Right renal pelvis (tissue), 4 donors: Measurements from ENCODE around the gene EXOC6B. TPM values are rescaled to one million over a fixed set of nuclear protein-coding genes. Genes with fewer than 3 reads are reported as not detected.

Experiments
- DNase-seq, 4 donors: peaks; one replicate each; pipeline ENCODE4 v3.0.0-alpha.2; 2013; ENCODE audit warnings: low read depth in 4 of 4, low spot score in 3 of 4, missing footprints in 1 of 4
- polyA plus RNA-seq, 4 donors: library from polyadenylated mRNA; unstranded; fragments of 120-200 nt; gene quantifications; one replicate each; pipeline ENCODE4 v1.2.1, GENCODE V29; 2013; ENCODE audit not compliant: insufficient read length in 4 of 4

The EXOC6B gene
- polyA plus RNA-seq = 10 to 100 TPM; 20.8 to 25.5 (median 23.7) TPM

DNA sequence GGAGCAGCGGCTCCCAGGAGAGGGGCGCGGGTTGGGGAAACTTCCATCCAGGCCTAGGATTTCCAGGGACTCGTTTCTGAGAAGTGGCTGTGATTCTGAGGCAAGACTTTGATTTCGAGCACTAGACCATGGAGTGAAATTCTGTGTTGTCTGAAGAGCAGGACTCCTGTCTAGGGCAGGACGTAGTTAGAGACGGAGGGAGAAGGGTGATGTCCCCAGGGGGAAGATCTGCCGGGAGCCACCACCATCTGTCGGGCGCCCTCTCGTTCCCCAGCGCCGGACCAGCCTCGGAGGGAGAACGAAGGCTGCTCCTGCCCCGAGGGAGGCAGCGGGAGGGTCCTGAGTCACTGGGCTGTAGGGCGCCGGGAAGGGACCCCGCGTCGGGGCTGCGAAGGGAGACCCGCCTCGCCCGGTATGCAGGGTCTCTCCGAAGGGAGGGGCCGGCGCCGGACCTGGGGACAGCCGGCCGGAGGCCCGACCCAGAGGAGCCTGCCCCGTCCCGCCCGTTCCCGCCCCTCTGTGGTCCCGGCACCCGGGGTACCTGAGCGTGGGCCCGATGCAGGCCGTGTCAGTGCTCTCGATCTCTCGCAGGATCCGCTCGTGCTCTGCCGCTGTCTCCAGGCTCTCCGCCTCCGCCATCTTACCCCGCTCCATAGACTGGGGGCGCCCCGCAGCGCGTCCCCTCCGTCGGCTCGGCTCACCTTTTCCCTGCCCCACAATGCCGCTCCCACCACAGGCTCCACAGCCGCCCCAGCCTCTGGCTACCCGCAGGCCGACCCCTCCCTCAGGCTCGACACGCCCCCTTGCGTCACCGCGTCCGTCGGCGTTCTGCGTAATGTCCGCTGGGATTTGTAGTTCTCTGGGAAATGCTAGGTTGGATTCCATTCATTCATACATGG lies at the start of gene EXOC6B:
TSS of gene EXOC6B (minus strand) at position 777 of the 899 bp plus-strand sequence.
- DNase-seq = peak; percentile 85 to 94 (median 86)

GRCh38 chr2:72871880-72872279 lies 46.0 kb upstream of the EXOC6B start:
- no peak for DNase-seq

- no peak for DNase-seq
These were observed 45.2 kb upstream of the EXOC6B start for GRCh38 chr2:72871060-72871459.

- no peak for DNase-seq
These were observed 38.7 kb upstream of the EXOC6B start for GRCh38 chr2:72864500-72864899.

- DNase-seq = no peak
These were observed 37.2 kb upstream of the EXOC6B start for GRCh38 chr2:72863046-72863445.

GRCh38 chr2:72862239-72862988 lies 36.6 kb upstream of the EXOC6B start:
- DNase-seq = peak; percentile 78 to 93 (median 82)

GRCh38 chr2:72859831-72860262 lies 34.0 kb upstream of the EXOC6B start:
- peak; percentile 39 to 55 (median 48) for DNase-seq

GRCh38 chr2:72851333-72851732 lies 25.5 kb upstream of the EXOC6B start:
- DNase-seq = no peak

GRCh38 chr2:72849138-72849462 lies 23.3 kb upstream of the EXOC6B start:
- DNase-seq = no peak

DNA sequence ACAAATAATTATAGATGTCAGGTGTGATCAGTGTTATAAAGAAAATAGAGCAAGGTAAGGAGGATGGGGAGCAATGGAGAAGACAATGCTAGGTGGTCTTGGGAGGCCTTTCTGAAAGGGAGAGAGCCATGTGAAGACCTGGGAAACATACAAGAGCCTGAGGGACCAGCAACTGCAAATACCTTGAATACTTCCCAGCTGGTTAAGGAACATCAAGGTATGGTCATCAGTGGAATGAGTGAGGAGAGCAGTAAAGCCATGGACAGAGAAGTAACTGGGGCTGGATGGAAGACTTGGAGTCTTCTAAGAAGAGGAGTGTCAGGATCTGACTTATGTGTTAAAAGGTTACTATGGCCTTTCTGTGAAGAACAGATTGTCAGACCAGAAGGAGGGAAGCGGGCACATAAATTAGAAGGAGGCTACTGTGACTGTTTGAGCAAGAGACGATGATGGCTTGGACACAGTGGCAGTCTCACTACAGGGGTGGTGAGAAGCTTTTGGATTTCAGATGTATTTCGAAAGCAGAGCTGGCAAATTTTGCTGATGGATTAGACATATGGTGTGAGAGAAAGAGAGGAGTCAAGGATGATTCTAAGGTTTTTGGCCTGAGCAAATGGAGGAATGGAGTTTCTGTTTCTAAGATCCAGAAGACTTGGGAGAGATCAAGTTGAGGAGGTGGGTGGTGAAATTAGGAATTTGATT lies 22.8 kb upstream of the EXOC6B start:
- no peak for DNase-seq

DNA sequence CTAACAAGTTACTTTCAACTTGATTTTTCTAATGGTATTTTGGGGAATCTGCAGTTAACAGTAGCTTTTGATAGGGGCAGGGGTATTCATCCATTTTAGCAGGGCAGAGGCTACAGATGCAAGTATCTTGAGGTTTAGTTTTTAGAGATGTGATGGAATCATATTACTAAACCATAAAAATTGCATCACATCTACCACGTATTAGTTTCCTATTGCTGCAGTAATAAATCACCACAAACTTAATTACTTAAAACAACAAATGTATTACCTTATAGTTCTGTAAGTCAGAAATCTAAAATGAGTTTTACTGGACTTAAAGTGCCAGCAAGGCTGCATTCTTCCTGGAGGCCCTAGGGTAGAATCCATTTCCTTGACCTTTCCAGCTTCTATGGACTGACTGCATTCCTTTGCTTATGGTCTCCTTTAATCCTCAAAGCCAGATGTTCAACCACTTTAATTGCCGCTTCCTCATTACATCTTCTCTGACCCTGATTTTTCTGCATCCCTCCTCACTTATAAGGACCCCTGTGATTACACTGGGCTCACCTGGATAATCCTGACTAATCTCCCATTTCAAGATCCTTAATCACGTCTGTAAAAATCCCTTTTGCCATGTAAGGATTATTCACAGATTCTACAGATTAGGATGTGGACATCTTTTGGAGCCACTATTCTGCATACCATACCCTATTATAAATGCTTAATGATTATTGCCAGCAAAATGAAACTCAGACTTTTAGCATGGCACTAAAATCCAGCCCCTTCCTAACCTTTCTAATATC lies 21.9 kb upstream of the EXOC6B start:
- DNase-seq = no peak

GRCh38 chr2:72846171-72847095 lies 20.6 kb upstream of the EXOC6B start:
- DNase-seq = no peak

- DNase-seq = no peak
These were observed 17.5 kb upstream of the EXOC6B start for GRCh38 chr2:72843301-72843700.

- no peak for DNase-seq
These were observed 15.8 kb upstream of the EXOC6B start for GRCh38 chr2:72841462-72842125.

GRCh38 chr2:72840066-72840465 lies 14.2 kb upstream of the EXOC6B start:
- DNase-seq = no peak

DNA sequence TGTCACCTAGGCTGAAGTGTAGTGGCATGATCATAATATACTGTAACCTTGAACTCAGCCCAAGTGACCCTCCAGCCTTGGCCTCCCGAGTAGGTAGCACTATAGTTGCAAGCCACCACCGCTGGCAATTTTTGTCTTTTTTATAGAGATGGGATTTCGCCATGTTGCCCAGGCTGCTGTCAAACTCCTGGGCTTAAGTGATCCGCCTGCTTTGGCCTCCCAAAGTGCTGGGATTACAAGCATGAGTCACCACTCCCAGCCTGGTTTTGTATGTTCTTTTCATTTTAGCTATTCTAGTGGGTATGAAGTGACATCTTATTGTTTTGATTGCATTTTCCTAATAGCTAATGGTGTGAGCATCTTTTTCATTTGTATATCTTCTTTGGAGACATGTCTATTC lies 11.3 kb upstream of the EXOC6B start:
- no peak for DNase-seq

GRCh38 chr2:72835403-72835802 lies 9.6 kb upstream of the EXOC6B start:
- no peak for DNase-seq

DNA sequence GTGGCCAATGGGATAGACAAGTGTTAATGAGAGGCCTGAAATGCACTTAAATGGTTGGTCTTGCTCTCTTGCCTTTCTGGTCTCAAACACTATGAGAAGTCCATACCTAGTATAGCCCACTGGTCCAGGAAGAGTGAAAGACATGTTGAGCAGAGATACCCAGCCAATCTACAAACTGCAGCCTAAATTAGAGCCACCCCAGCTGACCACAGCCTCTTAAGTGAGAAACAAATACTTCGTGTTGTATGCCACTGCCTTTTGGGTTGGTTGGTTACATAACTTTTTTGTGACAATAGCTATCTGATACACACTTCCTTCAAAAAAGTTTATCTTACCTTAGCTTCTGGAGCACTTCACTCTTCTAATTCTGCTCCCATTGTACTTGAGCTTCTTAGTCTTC lies 8.8 kb upstream of the EXOC6B start:
- no peak for DNase-seq
